Glomerular visceral epithelial cell (primary cell): ENCODE results near the gene CREBL2.
A peak's percentile ranks its signal among the peaks of the same experiment; 100 is the strongest.
"Not testable (repeated sequence)": the region's sequence is repeated elsewhere in the genome, so short reads cannot be mapped to it uniquely, and the experiment has no call there.

Experiments
- DNase-seq: peaks from one replicate; pipeline ENCODE4 v3.0.0-alpha.2; 2016; ENCODE audit errors: extremely low spot score

CREBL2 gene, protein sequence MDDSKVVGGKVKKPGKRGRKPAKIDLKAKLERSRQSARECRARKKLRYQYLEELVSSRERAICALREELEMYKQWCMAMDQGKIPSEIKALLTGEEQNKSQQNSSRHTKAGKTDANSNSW

DNA sequence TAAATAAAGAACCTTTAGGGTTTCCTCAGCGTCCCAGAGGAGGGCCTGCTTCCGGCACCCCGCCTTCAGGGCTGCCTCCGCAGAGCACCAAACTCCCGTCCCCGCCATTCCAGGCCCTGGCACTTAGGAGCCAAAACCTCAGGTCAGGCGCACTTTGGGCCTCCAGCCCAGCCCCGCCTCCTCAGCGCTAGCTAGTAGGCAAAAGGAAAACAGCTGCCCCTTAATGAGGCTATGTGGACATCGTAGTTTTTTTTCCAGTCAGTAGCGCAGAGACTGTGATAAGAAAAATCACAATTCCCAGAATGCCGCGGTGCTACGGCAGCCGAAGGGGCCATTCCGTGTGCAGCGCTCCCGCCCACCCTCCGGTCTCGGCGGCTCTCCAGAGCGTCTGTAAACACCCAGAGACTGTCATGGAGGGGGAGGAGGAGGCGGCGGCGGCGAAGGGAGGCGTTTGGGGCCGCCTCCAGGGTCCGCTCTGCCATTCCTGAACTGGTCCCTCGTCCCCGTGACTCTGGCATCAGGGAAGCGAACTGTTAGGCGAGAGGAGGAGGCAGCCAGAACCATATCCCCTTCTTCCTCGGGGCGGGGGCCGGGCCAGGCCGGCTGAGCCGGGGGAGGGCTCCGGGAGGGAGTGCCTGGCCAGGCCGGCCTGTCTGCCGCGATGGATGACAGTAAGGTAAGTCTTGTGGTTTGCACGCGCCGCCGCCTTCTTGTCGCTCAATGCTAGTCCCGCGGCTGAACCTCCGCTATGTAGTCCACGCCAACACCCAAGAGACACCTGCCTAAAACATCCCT lies at the start of gene CREBL2:
Gene CREBL2, plus strand, starts transcription at position 365 of the 795 bp plus-strand sequence. Its CDS starts 297 bp downstream, at position 662.
- DNase-seq = peak; percentile 93

DNA sequence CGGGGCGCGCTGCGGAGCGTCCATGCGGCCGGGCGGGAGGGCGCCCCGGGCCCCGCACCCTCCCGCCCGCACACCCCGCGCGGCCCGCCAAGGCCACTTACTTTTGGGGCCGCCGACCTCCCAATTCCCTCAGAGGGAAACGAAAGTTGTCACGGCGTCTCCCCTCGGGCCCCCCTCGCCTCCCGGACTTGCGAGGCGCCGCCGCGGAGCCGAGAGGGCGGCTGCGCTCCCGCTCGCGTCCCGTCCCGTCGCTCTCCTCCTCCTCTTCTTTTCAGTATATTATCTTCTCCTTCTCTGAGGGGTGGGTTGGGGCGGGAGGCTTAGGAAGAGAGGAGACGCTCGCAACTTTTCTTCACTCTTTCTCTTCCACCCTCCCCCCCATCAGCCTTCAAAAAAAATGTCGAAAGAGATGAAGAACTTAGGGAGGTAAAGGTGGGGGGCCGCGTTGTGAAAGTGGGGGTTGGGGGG lies 49.6 kb upstream of the CREBL2 start:
- DNase-seq = no peak

DNA sequence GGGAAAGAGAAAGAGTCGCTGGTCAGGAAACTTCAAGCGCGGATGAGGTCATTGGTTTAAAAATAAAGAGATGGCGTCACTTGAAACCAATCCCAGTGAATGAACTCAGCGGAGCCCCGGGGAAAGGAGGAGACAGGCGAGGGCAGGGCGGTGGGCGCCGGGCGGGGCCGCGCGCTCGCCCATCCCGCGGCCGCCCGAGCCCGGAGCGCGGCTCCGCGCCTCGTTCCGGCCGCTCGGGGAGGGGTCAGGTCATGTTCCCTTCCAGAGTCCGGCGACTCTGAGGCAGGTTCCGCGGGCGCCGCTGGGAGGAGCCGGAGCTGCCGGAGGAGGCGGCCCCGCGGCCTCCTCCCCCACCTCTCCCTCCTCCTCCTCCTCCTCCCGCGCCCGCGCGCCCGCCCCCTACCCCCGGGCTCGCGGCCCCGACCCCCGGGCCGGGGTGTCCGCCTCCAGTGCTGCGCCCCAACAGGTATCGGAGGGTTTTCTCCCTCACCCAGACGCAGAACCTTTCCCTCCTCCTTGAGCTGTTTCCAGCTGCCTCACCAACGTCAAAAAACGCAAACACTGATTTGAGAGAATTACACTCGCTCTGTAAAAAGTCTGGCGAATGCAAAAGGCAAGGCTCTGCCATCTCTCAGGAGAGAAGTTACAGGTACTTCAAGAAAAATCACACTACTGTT lies 49.0 kb upstream of the CREBL2 start, which contains the start of gene DUSP16:
Gene DUSP16, minus strand, starts transcription at position 279 of the 677 bp plus-strand sequence. CDS start 41,765 bp downstream, outside the sequence.
- peak; percentile 96 for DNase-seq

DNA sequence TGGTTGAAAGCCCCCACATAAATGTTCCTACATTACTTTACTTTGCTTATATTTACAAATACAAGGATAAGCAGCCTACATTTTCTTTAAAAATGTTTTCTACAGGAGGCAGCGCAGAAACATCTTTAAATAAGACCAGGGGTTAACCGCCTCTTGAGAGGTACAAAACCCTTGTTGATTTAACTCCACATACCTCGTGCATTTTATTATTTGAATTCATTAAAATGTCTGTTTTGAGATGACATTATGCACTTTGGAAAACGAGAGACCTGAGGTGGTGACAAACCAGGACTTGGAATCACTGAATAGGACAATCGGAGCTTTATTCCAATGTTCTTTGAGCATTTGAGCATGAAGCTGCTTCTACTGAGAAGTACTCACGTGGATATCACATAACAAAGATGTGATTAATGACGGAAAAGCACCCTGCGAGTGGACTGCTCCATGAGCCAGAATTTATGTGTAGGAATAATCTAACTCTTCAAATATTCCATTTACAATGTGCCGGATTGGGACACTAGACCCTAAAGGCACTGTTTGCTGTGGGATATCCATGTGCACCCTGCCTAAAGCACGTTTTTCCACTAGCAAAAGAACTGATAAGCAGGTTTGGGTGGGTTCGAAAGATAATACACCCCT lies 48.3 kb upstream of the CREBL2 start:
- DNase-seq = peak; percentile 13

DNA sequence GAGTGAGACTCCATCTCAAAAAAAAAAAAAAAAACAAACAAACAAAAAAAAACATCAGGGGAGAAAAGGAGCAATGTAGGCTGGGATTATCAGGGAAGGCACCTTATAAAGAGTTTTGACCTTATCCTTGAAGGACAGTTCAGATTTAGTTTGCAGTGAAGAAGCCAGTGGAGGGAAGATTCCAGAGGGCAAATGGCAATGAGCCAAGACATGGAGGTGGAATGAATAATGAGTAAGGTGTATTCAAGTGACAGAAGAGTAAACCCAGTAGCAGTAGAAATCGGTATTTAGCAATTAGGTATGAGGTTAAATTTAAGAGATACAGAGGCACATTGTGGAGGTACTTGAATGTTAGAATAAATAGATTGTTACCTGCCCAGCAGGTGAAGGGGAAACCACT lies 46.8 kb upstream of the CREBL2 start:
- no peak for DNase-seq

DNA sequence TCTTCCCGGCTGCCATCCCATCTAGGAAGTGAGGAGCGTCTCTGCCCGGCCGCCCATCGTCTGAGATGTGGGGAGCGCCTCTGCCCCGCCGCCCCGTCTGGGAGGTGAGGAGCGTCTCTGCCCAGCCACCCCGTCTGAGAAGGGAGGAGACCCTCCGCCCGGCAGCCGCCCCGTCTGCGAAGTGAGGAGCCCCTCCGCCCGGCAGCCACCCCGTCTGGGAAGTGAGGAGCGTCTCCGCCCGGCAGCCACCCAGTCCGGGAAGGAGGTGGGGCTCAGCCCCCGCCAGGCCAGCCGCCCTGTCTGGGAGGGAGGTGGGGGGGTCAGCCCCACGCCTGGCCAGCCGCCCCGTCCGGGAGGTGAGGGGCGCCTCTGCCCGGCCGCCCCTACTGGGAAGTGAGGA lies 45.7 kb upstream of the CREBL2 start:
- DNase-seq = not testable (repeated sequence)

DNA sequence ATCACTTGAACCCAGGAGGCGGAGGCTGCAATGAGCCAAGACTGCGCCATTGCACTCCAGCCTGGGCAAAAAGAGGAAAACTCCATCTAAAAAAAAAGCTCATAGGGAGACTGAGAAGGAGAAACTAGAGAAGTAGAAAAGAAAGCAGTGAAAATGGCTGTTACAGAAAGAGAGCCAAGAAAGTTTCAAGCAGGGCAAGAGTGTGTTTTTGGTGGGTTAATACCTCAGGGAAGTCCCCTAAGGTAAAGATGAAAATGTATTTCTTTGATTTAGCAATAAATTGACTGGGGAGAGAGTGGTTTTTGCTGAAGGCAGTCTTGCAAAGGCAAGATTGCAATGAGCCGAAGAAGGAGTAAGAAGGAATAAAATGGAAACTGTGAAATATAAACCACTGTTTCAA lies 39.0 kb upstream of the CREBL2 start:
- no peak for DNase-seq

DNA sequence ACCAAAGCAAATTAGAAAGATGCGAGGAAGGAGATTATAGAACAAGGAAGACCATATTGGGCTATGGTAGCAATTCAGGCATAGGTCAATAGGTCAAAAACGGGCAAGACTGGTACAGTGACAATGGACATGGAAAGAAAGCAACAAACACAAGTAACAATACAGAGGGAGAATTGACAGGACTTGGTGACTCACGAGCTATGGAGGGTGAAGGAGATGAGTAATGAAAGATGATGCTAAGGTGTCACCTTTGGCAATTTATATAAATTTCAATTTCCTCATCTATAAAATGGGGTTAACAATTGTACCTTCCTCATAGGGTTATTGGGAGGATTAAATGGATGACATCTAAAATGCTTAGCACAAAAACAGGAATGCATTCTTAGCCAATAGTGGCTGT lies 33.9 kb upstream of the CREBL2 start:
- no peak for DNase-seq

DNA sequence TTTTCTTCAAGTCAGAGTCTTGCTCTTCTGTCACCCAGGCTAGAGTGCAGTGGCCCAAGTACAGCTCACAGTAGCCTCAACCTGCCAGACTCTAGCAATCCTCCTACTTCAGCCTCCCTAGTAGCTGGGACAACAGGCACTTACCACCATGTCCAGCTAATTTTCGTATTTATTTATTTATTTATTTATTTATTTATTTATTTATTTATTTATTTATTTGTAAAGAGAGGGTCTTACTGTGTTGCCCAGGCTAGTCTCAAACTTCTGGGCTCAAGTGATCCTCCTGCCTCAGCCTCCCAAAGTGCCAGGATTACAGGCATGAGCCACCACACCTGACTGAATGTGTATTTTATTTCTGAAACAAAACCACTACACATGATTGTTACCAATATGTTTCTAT lies 31.0 kb upstream of the CREBL2 start:
- DNase-seq = not testable (repeated sequence)

DNA sequence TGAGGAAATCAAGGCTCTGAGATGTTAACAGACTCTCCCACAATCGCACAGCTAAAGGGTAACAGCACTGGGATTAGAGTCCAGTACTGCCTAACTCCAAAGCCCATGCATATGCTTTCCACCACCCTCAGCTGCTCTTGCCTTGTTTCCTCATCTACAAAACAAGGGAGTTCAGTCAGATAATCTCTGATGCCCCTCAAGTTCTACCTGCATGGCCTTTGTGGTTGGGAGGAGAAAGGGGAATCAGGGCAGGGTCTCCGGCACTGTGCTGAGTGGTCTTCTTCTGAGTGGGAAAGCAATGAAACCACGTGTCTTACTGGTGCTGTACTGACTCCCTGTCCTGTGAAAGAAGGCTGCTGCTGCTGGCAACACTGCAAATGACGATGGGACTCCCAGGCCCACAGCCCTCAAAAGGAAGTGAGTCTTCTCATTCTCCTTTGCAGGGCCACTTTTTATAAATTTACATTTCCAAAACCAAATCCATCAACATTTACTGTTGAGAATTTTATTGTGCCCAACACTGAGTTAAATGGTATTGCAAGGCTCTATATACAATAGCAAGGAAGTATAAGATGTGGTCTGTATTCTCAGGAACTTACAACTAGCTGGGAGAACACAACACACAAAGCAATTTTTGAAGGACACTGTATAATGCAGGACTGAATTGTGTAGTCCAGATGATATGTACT lies 29.3 kb upstream of the CREBL2 start:
- no peak for DNase-seq

DNA sequence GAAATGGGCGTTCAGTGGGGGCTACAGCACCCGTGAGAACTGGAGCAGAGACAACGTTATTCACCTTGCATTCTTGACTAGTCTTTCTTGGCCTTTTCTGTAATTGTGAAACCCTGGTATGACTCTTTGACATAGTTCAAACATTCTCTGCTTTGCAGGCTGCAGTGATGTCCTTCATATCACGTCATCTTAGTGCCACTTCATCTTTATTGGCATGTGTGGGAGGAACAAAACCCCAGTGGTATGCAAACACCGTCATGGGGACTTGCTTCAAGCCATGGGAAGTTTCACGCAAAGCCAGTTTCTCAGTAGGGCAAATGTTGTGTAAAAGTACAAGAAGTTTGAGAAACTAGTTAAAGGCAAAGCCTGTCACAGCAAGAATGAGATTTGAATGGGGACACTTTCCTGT lies 28.8 kb upstream of the CREBL2 start:
- DNase-seq = no peak

DNA sequence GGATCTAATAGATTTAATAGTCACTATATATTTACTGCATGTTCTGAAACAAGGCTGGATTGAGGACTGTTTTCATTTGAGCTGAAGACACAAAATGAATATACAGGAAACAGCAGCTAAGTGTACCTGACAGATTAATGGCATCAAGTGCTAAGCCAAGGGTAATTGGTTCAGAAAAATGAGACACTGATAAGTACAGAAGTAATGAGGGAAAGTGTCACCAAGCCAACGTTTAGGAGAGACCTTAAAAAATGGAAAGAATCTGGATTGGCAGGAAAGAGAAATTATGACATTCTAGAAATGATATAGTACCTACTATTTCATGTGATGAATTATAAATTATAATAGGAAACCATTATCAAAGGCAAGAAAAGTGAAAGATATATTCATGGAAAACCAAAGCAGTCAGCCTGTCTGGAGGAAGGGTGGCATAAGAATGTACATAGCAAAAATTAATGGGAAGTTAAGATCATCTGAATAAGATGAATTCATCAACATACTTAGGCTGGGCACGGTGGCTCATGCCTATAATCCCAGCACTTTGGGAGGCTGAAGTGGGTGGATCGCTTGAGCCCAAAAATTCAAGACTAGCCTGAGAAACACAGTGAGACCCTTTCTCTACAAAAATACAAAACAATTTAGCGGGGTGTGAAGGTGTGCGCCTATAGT lies 28.0 kb upstream of the CREBL2 start:
- no peak for DNase-seq

DNA sequence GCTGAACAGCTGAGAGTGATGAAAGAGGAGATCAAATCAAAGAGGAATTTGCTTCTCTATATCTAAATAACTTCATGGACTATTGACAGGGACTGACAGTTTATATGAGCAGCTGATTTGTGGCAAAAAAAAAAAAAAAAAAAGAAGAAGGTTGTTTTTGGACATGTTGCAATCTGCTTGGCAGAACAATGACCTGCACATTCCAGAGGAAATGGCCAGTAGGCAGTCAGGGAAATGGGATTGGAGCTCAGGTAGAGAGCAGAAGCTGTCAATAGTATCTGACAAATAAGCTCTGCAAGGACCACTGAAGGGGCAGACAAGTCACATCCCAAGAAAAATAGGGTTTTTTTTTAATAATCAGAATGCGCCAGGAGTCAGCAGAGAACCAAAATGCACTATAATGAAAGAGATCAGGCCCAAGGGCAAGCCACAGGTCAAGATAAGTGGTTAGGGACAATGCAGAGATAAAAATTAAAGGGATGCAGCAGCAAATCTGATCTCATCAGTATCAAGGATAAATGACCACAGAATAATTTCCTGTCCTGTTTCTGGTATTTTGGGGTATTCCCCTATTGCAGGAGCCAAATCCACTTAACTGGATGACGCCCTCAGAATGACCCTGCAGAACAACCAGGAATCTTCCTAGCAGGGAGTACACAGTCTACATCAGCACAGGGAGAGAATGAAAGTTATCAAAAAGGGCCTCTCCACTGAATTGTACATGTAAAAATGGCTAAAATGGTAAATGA lies 26.4 kb upstream of the CREBL2 start:
- DNase-seq = no peak

DNA sequence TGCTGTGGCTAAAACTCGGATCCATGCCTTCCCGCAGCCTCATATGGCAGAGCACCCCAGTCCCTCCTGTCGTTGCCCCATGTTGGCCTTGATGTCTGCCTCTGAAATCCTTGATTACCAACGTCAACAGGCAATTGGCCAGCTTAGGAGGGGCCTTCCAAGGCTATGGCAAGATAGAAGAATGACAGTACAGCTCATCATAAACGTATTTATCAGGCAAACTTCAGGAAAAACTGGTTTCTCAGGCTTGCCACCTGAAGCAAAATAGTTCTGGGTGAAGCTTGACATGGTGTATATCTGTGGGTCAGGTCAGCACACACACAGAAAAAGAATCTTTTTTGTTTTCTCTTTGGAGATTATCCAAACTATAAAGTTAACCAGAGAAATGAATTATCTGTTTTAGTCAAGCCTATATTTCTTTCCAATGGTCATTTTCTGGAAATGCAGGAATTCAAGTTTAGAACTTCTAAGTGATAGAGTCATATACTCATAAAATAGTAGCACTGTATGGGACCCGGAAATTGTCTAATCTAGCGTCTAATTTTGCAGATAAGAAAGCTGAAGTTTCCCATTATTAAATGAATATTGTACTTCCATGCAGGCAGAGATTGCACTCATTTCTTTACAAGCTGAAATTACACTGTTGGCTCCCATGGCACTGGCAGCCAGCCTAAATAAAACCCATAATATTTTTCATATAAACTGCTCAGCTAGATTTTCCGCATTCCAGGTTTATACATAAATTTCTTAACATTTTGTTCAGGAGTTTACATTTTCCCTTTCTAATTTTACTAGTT lies 24.6 kb upstream of the CREBL2 start:
- no peak for DNase-seq

DNA sequence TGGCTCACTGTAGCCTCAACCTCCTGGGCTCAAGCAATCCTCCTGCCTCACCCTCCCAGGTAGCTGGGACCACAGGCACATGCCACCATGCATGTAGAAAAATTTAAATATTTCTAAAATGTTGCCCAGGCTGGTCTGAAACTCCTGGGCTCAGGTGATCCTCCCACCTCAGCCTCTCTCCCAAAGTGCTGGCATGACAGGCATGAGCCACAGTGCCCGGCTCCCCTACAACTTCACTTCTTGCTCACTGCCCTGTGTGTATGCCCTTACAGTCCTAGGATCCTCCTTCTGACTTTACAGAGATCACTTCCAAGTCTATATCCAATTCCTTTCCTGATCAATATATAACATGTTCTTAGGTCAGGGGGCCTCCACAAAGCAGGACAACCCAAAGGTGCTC lies 23.8 kb upstream of the CREBL2 start:
- no peak for DNase-seq

DNA sequence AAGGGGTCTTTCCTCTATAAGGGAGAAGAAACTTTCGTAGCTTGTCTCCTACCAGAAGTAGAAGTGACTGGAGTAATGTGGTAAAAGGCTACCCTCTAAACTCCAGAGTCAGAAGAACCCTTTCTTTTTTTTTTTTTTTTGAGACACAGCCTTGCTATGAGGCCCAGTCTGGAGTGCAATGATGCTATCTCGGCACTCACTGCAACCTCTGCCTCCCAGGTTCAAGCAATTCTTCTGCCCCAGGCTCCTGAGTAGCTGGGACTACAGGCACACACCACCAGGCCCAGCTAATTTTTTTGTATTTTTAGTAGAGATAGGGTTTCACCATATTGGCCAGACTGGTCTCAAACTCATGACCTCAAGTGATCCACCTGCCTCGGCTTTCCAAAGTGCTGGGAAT lies 23.2 kb upstream of the CREBL2 start:
- DNase-seq = not testable (repeated sequence)

DNA sequence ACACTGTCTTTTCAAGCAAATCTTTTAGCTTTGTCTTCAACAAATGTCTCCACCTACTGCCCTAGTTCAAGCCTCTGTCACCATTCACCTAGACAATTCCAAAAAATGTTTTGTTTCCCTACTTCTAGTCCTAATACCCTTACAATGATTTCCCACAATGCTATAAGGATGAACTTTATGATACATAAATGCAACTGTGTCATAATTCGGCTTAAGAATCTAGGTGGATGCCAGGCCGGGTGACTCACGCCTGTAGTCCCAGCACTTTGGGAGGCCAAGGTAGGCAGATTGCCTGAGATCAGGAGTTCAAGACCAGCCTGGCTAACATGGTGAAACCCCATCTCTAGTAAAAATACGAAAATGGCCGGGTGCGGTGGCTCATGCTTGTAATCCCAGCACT lies 20.7 kb upstream of the CREBL2 start:
- no peak for DNase-seq

DNA sequence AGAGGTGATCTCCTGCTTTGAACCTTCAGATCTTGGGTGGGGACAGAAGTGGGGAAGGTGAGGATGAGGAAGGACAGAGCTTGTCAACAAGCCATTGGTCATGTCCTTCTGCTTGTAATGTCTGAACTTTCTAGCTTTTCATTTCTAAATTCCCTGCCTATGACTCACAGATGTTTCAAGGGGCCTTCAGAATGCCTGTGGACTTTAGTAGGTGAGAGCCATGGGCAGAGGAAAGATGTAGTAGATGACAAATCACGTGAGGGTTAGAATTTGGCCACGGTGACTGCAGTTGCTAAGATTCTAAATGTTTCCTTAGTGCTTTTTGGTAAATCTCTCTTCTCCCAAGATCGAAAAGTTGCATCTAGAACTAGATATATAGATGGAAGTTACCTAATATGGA lies 18.7 kb upstream of the CREBL2 start:
- peak; percentile 37 for DNase-seq

DNA sequence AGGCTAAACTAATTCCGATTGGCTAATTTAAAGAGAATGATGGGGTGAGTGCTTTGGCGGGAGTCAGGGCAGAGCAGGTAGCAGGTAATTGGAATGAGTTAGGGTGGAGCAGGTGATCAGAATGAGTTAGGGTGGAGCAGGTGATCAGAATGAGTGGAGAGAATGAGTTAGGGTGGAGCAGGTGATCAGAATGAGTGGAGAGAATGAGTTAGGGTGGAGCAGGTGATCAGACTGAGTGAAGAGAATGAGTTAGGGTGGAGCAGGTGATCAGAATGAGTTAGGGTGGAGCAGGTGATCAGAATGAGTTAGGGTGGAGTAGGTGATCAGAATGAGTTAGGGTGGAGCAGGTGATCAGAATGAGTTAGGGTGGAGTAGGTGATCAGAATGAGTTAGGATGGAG lies 15.7 kb upstream of the CREBL2 start:
- not testable (repeated sequence) for DNase-seq

DNA sequence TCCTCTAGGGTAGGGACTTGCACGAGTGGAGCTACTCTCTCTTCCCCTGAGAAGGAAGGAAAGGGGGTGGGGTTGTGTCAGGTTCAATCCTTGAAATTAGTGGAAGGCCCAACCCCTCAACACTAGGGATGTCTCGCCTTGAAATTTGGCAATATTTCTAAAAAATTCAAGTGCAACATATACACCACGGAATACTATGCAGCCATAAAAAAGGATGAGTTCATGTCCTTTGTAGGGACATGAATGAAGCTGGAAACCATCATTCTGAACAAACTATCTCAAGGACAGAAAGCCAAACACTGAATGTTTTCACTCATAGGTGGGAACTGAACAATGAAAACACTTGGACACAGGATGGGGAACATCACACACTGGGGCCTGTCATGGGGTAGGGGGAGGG lies 15.1 kb upstream of the CREBL2 start:
- DNase-seq = not testable (repeated sequence)
